ENCODE measurements around the gene GLIPR2. TPM values are rescaled to one million over a fixed set of nuclear protein-coding genes. Genes with fewer than 3 reads are reported as not detected.

The GLIPR2 gene
- total RNA-seq, 1 donor from 2014 or later, result 8.7 TPM

DNA sequence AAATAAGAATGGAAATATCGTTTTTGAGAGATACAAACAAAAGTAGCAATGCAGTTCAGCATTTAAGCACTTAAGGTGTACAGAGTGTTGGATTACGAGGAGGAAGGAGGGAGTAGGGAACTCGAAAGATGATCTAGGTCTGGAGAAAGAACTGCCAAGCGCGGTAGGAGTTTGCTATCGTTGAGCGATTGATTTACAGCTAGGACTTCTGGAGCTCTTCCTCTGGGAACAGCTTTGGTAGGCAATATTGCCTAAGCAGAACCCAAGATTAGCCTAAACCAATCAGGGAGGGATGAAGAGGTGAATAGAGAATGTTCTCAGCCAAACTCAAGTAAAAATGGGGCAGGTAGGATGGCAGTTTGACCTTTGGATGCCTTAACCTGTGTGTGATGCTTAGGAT lies 55.2 kb downstream of the GLIPR2 start:
- Histone ChIP-seq H3K4me1 (peaks cover 50% of the 10 kb centered on the region), H3K27ac (replicated peaks) (peak overlapping the region; percentile 89), H3K36me3 (peaks cover 7% of the 10 kb centered on the region), H3K4me3 (peak overlapping the region; percentile 80), H3K27me3 (ENCODE audit: low read depth) (no peaks in the 10 kb centered on the region), H3K9me3 (replicated peaks) (no peaks in the 10 kb centered on the region)
- intact Hi-C loops (cut with micrococcal nuclease), result no loop called here
- TF ChIP-seq, protein P1, sequence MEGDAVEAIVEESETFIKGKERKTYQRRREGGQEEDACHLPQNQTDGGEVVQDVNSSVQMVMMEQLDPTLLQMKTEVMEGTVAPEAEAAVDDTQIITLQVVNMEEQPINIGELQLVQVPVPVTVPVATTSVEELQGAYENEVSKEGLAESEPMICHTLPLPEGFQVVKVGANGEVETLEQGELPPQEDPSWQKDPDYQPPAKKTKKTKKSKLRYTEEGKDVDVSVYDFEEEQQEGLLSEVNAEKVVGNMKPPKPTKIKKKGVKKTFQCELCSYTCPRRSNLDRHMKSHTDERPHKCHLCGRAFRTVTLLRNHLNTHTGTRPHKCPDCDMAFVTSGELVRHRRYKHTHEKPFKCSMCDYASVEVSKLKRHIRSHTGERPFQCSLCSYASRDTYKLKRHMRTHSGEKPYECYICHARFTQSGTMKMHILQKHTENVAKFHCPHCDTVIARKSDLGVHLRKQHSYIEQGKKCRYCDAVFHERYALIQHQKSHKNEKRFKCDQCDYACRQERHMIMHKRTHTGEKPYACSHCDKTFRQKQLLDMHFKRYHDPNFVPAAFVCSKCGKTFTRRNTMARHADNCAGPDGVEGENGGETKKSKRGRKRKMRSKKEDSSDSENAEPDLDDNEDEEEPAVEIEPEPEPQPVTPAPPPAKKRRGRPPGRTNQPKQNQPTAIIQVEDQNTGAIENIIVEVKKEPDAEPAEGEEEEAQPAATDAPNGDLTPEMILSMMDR (IDR thresholded peaks at IDR 0.05; ENCODE audit: borderline replicate concordance), result no peak
- DNase-seq, result no peak

- intact Hi-C loops (cut with micrococcal nuclease), result no loop called here
- no peaks in the 10 kb centered on the region for H3K27me3 ChIP-seq (ENCODE audit: low read depth)
- peaks cover 50% of the 10 kb centered on the region for H3K4me1 ChIP-seq
- no peak for DNase-seq
- H3K4me3 ChIP-seq, result peak overlapping the region; percentile 80
- H3K9me3 ChIP-seq (replicated peaks), result no peaks in the 10 kb centered on the region
- TF ChIP-seq, protein P1 (IDR thresholded peaks at IDR 0.05; ENCODE audit: borderline replicate concordance), result no peak
- peaks cover 7% of the 10 kb centered on the region for H3K36me3 ChIP-seq
- H3K27ac ChIP-seq (replicated peaks), result no peak overlapping the region
Observed at GRCh38 chr9:36192196-36192595, 55.7 kb downstream of the GLIPR2 start.

DNA sequence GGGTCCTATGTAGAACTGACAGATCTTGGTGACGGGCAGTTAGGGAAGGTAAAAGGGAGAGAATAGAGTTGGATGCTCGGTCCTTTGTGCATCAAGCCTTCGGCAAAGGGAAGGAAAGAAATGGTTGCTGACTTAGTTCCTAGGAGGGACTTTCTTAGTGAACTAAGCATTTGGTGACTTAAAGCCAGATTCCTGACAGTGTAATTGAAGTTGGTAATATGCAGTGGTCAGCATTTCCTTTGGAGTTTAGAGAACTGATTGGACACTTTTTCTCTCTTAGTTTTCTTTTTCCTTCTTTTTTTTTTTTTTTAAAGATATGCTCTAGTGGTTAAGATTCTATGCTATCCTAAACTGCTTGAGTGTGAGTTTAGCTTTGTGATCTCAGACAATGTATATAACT lies 56.5 kb downstream of the GLIPR2 start:
- H3K4me3 ChIP-seq, result peak overlapping the region; percentile 80
- TF ChIP-seq, protein P1 (IDR thresholded peaks at IDR 0.05; ENCODE audit: borderline replicate concordance), result no peak
- H3K4me1 ChIP-seq, result peaks cover 50% of the 10 kb centered on the region
- DNase-seq, result no peak
- H3K9me3 ChIP-seq (replicated peaks), result no peaks in the 10 kb centered on the region
- intact Hi-C loops (cut with micrococcal nuclease), result no loop called here
- no peak overlapping the region for H3K27ac ChIP-seq (replicated peaks)
- H3K36me3 ChIP-seq, result peaks cover 15% of the 10 kb centered on the region
- no peaks in the 10 kb centered on the region for H3K27me3 ChIP-seq (ENCODE audit: low read depth)

GRCh38 chr9:36194326-36195000 lies 57.9 kb downstream of the GLIPR2 start:
- no peaks in the 10 kb centered on the region for H3K9me3 ChIP-seq (replicated peaks)
- no peak overlapping the region for H3K27ac ChIP-seq (replicated peaks)
- peaks cover 29% of the 10 kb centered on the region for H3K36me3 ChIP-seq
- no peaks in the 10 kb centered on the region for H3K27me3 ChIP-seq (ENCODE audit: low read depth)
- no peak for DNase-seq
- TF ChIP-seq, protein P1 (IDR thresholded peaks at IDR 0.05; ENCODE audit: borderline replicate concordance), result no peak
- no peak overlapping the region for H3K4me3 ChIP-seq
- peaks cover 50% of the 10 kb centered on the region for H3K4me1 ChIP-seq
- intact Hi-C loops (cut with micrococcal nuclease), result no loop called here

DNA sequence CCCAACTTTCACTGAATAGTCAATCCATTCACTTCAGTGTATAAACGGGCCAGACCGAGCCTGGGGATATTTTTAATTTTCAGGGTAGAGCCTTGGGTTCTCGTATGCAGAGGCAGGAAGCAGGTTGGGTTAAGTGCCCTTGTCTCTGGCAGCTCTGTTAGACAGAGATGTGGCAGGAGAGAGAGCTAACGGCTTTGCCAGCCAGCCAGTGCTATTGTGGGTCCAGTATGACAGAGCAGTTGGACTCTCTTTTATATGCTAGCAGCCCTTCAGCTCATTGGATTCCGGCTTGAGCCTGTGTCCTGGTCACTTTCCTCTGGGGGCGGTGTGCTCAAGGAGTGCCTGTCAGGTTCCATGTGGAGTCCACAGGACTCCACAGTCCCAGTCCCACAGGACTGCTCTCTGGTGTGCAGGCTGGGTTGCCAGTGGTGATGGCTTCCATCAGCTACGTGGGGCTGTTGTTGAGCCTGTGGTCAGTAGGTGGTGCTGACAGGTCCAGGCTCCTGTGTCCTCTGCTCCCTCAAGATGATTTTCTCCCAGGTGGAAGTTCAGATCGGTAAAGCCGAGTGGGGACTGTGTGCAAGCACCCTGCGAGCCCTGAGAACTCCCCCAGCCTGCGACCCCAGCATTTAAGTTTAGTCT lies 68.5 kb downstream of the GLIPR2 start:
- Histone ChIP-seq H3K9me3 (replicated peaks) (no peaks in the 10 kb centered on the region), H3K4me3 (no peak overlapping the region), H3K27me3 (ENCODE audit: low read depth) (no peaks in the 10 kb centered on the region), H3K4me1 (peaks cover 59% of the 10 kb centered on the region), H3K27ac (replicated peaks) (peak overlapping the region; percentile 56), H3K36me3 (peaks cover 98% of the 10 kb centered on the region)
- intact Hi-C loops (cut with micrococcal nuclease), result no loop called here
- no peak for DNase-seq
- TF ChIP-seq, protein P1 (IDR thresholded peaks at IDR 0.05; ENCODE audit: borderline replicate concordance), result peak; percentile 33

Data from left ventricle myocardium inferior (tissue), 1 donor.